ENCODE results near the gene NEUROG3.

The NEUROG3 gene

DNA sequence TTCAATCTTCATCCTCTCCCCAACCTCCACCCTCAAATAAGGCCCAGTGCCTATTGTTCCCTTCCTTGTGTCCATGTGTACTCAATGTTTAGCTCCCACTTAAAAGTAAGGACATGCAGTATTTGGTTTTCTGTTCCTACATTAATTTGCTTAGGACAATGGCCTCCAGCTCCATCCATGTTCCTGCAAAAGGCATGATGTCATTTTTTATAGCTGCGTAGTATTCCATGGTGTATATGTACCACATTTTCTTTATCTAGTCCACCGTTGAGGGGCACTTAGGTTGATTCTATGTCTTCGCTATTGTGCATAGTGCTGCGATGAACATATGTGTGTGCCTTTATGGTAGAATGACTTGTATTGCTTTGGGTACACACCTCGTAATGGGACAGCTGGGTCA lies 7.2 kb upstream of the NEUROG3 start:
- TF ChIP-seq, protein P1, sequence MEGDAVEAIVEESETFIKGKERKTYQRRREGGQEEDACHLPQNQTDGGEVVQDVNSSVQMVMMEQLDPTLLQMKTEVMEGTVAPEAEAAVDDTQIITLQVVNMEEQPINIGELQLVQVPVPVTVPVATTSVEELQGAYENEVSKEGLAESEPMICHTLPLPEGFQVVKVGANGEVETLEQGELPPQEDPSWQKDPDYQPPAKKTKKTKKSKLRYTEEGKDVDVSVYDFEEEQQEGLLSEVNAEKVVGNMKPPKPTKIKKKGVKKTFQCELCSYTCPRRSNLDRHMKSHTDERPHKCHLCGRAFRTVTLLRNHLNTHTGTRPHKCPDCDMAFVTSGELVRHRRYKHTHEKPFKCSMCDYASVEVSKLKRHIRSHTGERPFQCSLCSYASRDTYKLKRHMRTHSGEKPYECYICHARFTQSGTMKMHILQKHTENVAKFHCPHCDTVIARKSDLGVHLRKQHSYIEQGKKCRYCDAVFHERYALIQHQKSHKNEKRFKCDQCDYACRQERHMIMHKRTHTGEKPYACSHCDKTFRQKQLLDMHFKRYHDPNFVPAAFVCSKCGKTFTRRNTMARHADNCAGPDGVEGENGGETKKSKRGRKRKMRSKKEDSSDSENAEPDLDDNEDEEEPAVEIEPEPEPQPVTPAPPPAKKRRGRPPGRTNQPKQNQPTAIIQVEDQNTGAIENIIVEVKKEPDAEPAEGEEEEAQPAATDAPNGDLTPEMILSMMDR (conservative IDR thresholded peaks at IDR 0.05; ENCODE audit: low read depth): no peak
- no peak for DNase-seq (ENCODE audit: low spot score)
- no peak overlapping the region for H3K27ac ChIP-seq
- ChIA-PET CTCF (interaction anchor here (0.5 kb wide), 1 partner anchor 16 kb away, joined by 4 read pairs; no protein-coding TSS in a partner anchor), POLR2A (ENCODE audit: low non-redundant PET) (no interaction called here)

- DNase-seq (ENCODE audit: low spot score): no peak
- no peak overlapping the region for H3K27ac ChIP-seq
- CTCF ChIA-PET: interaction anchor here (1.0 kb wide), 1 partner anchor 12 kb away, joined by 3 read pairs; no protein-coding TSS in a partner anchor
- POLR2A ChIA-PET (ENCODE audit: low non-redundant PET): no interaction called here
- TF ChIP-seq, protein P1 (conservative IDR thresholded peaks at IDR 0.05; ENCODE audit: low read depth): no peak
These were observed 6.3 kb upstream of the NEUROG3 start for GRCh38 chr10:69579464-69580060.

DNA sequence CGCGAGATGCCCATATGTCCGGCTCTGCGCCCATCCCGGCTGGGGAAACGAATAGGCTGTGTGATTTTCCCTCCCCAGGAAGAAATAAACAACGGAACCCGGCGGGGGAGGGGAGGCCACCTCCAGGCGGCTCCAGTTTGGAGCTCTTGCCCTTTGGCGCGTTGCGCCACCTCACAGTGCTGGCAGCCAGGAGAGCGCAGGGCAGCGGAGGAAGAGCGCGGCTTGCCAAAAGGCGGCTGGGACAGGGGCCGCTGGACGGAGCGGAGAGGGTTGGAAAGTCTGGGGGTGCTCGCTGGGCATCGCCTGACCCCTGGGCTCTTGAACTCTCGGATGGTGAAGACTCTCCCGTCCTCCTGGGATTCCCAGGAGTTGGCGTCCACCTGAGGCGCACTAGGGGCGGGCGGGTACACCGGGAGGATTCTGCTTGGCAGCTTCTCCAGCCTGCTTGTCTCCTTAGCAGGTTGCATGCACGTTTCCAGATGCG lies 5.3 kb upstream of the NEUROG3 start:
- CTCF ChIA-PET: interaction anchor here (0.7 kb wide), 3 partner anchors 12 to 66 kb away, joined by 3 to 4 read pairs (median 3); no protein-coding TSS in a partner anchor
- no peak for DNase-seq (ENCODE audit: low spot score)
- TF ChIP-seq, protein P1 (conservative IDR thresholded peaks at IDR 0.05; ENCODE audit: low read depth): no peak
- H3K27ac ChIP-seq: no peak overlapping the region
- POLR2A ChIA-PET (ENCODE audit: low non-redundant PET): no interaction called here

DNA sequence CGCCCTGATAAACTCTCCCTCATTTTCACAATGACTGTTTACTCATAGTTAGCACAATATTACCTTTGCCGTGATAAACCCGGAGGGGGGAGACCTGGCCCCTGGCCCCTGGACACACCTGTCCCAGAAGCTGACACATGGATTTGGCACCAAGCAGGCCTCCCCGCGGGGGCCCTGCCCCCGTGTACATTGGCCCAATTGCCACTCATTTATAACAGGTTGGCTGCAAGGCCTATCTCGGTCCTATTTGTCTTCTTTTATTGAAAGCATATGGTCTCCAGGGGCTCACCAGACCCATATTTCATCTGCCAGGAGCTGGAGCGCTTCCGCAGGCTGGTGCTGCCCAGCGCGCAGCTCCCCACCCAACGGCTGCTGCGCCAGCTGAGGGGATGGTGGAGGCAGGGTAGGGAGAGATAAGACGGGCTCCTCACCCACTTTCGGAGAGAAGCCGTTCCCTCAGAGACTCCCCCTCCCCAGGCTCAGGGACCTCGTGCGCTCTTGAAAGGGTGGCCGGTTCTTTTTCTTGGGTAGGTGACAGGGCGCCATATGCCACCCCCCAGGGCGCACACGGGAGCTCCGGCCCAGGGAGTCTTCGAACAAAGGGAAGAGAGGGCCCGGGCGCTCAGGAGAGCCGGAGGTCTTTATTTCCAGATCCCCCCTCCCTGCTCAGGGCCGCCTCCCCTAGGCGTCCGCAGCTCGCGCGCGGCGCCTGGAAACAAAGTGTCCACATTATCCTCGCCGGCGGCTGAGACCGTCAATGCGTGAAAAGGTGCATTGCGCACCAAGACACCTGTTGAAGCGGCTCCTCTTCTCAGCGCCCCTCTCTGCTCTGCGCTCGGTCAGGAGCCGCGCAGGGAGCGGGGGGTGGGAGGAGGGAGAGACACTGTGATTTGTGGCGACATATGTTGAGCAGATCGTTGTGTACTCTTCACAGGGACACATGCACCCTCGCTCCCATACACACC lies 4.3 kb upstream of the NEUROG3 start:
- no peak for DNase-seq (ENCODE audit: low spot score)
- H3K27ac ChIP-seq: no peak overlapping the region
- CTCF ChIA-PET: interaction anchor here (0.6 to 0.7 kb wide), 2 partner anchors 64 to 544 kb away, joined by 3 read pairs; no protein-coding TSS in a partner anchor
- POLR2A ChIA-PET (ENCODE audit: low non-redundant PET): no interaction called here
- TF ChIP-seq, protein P1 (conservative IDR thresholded peaks at IDR 0.05; ENCODE audit: low read depth): no peak

DNA sequence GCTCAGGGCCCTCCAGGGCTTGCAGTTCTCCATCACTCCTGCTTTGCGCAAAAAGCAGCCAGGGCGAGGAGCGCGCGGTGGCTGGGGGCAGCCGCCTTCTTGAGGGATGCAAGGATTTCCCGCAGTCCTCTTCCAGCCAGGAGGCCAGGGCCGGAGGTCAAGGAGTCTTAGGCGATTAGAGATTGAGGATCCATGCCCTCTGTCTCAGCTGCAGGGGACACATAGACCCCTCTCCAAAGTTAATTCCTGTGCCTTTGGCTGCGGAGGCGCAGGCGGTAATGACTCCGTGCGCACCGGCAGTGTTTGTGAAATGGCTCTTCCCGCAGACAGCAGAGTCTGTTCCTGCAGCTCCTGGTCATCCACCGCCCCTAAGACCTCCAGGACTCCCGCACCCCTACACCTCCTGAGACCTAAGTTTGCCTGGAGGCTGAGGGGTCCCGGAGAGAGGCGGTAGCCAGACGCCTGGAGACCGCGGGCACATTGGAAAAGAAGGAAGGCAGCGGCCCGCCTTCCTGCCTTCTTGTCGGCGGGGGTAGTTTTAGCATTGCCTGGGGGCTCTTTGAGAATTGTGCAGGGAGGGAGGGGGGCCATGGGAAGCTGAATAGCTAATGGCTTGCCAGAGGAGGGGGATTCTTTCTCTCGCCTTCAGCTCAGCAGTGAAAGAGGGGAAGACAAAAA lies 3.3 kb upstream of the NEUROG3 start:
- ChIA-PET CTCF (no interaction called here), POLR2A (ENCODE audit: low non-redundant PET) (no interaction called here)
- TF ChIP-seq, protein P1 (conservative IDR thresholded peaks at IDR 0.05; ENCODE audit: low read depth): no peak
- no peak for DNase-seq (ENCODE audit: low spot score)
- no peak overlapping the region for H3K27ac ChIP-seq

GRCh38 chr10:69575164-69575722 lies 2.0 kb upstream of the NEUROG3 start:
- TF ChIP-seq, protein P1 (conservative IDR thresholded peaks at IDR 0.05; ENCODE audit: low read depth): no peak
- ChIA-PET CTCF (interaction anchor here (1.0 kb wide), 1 partner anchor 62 kb away, joined by 4 read pairs; no protein-coding TSS in a partner anchor), POLR2A (ENCODE audit: low non-redundant PET) (no interaction called here)
- H3K27ac ChIP-seq: no peak overlapping the region
- DNase-seq (ENCODE audit: low spot score): no peak
